Measurements from ENCODE around the gene SRSF4.

GRCh38 chr1:29227511-29227910, 45.8 kb upstream of the SRSF4 start:
- no peak for TF ChIP-seq POLR2AphosphoS5 (IDR thresholded peaks at IDR 0.05; ENCODE audit: borderline replicate concordance, low read depth, low read length)
- TF ChIP-seq EZH2 (IDR thresholded peaks at IDR 0.05) = no peak

Measured in SK-N-MC (cell line).